PC-3 (cell line): ENCODE measurements around the gene NOL11. TPM values are rescaled to one million over a fixed set of nuclear protein-coding genes. Genes with fewer than 3 reads are reported as not detected.
"Not testable (repeated sequence)": the region's sequence is repeated elsewhere in the genome, so short reads cannot be mapped to it uniquely, and the experiment has no call there.

ENCODE experiments used
- ATAC-seq: fragments of 200-7000 bp; cut with Tn5 transposase; 2 replicates; pipeline ENCODE4 v1.9.1; 2020; ENCODE audit warnings: mild to moderate bottlenecking, moderate library complexity
- BruUV-seq: library from RNA; stranded (reverse); fragments of 400-500 nt; replicated peaks from 2 replicates; lab custom pipeline; 2021; lab: Mats Ljungman, UMichigan
- CTCF ChIA-PET: fragments of 300-600 bp; sonication (Branson Sonifier 250); formaldehyde crosslinking; loops from one replicate; lab custom pipeline; 2022; ENCODE audit warnings: antibody characterized with exemption; lab: Charles Lee
- POLR2A ChIA-PET: fragments of 300-600 bp; sonication (Branson Sonifier 250); formaldehyde crosslinking; loops from one replicate; lab custom pipeline; 2022; ENCODE audit warnings: antibody characterized with exemption; ENCODE audit not compliant: unreplicated experiment; lab: Charles Lee
- DNase-seq: peaks from one replicate; pipeline ENCODE4 v3.0.0-alpha.2; 2015
- H2AFZ ChIP-seq: fragments of 300-600 bp; sonication (generic); 2 replicates; pipeline ENCODE4 v1.6.0; 2016; ENCODE audit warnings: antibody characterized with exemption, low read length
- H3F3A ChIP-seq: fragments of 300-600 bp; sonication (generic); one replicate; pipeline ENCODE4 v1.6.0; 2017; ENCODE audit warnings: antibody characterized with exemption, low read length, control low read depth, mild to moderate bottlenecking; ENCODE audit not compliant: unreplicated experiment
- H3K27ac ChIP-seq: fragments of 300-600 bp; sonication (generic); 2 replicates; pipeline ENCODE4 v1.5.1; 2016; ENCODE audit warnings: mild to moderate bottlenecking, low read length
- H3K27me3 ChIP-seq: fragments of 300-600 bp; sonication (generic); 2 replicates; pipeline ENCODE4 v1.6.1; 2016; ENCODE audit warnings: low read length, mixed read lengths
- H3K36me3 ChIP-seq: fragments of 300-600 bp; sonication (generic); 2 replicates; pipeline ENCODE4 v1.6.1; 2016; ENCODE audit warnings: low read depth, mixed run types, low read length, mixed read lengths
- H3K4me1 ChIP-seq: fragments of 300-600 bp; sonication (generic); 2 replicates; pipeline ENCODE4 v1.5.1; 2016; ENCODE audit warnings: low read length; ENCODE audit not compliant: insufficient read depth
- H3K4me2 ChIP-seq: fragments of 300-600 bp; sonication (generic); 2 replicates; pipeline ENCODE4 v1.6.0; 2016; ENCODE audit warnings: low read length
- H3K4me3 ChIP-seq: fragments of 300-600 bp; sonication (generic); 2 replicates; pipeline ENCODE4 v1.5.1; 2016; ENCODE audit warnings: mild to moderate bottlenecking, low read length, mixed read lengths
- H3K79me2 ChIP-seq: fragments of 300-600 bp; sonication (generic); 2 replicates; pipeline ENCODE4 v1.6.1; 2017; ENCODE audit warnings: low read length, mixed read lengths
- H3K9ac ChIP-seq: fragments of 300-600 bp; sonication (generic); 2 replicates; pipeline ENCODE4 v1.6.0; 2016; ENCODE audit warnings: mild to moderate bottlenecking, low read length
- H3K9me2 ChIP-seq: fragments of 300-600 bp; sonication (generic); replicated peaks from 2 replicates; pipeline ENCODE4 v1.6.1; 2016; ENCODE audit warnings: mixed run types, low read length, mixed read lengths
- H3K9me3 ChIP-seq: fragments of 300-600 bp; sonication (generic); 2 replicates; pipeline ENCODE4 v1.6.1; 2016; ENCODE audit warnings: low read length, mixed read lengths
- H4K20me1 ChIP-seq: fragments of 300-600 bp; sonication (generic); 2 replicates; pipeline ENCODE4 v1.6.1; 2016; ENCODE audit warnings: low read length, mixed read lengths
- CTCF ChIP-seq: fragments of 300-600 bp; sonication (generic); conservative IDR thresholded peaks from 2 replicates; pipeline ENCODE4 v1.5.1; 2017; ENCODE audit warnings: antibody characterized with exemption, low read depth, mild to moderate bottlenecking, low read length
- EZH2 ChIP-seq: fragments of 300-600 bp; sonication (generic); IDR thresholded peaks from one replicate; pipeline ENCODE4 v1.6.1; 2017; ENCODE audit warnings: antibody characterized with exemption, mild to moderate bottlenecking, low read length; ENCODE audit not compliant: unreplicated experiment
- EZH2phosphoT487 ChIP-seq: fragments of 300-600 bp; sonication (generic); IDR thresholded peaks from 2 replicates; pipeline ENCODE4 v1.6.1; 2018; ENCODE audit warnings: mild to moderate bottlenecking, antibody characterized with exemption, low read length, borderline replicate concordance
- intact Hi-C: fragments of 100-400 bp; cut with micrococcal nuclease; formaldehyde crosslinking; loops from 2 replicates; pipeline ENCODE4 v1.9.0; 2023
- total RNA-seq: library from RNA; depleted of rRNA; stranded (reverse); fragments of >200 nt; gene quantifications from 2 replicates; pipeline ENCODE4 v1.2.3, GENCODE V29; 2014

NOL11 gene
- total RNA-seq, 1 experiment from 2014 or later, result 80.5 TPM

- Histone ChIP-seq H3K4me3 (no peak overlapping the region), H3K9me2 (no peaks in the 10 kb centered on the region), H3K9ac (no peak overlapping the region), H3K36me3 (no peaks in the 10 kb centered on the region), H3K27ac (no peak overlapping the region), H3F3A (no peaks in the 10 kb centered on the region), H3K9me3 (no peaks in the 10 kb centered on the region), H4K20me1 (no peaks in the 10 kb centered on the region), H2AFZ (no peak overlapping the region), H3K4me1 (no peaks in the 10 kb centered on the region), H3K4me2 (no peak overlapping the region), H3K79me2 (no peaks in the 10 kb centered on the region), H3K27me3 (no peaks in the 10 kb centered on the region)
- no TSS peak for BruUV-seq
- ChIA-PET CTCF (no interaction called here), POLR2A (interaction anchor here (0.6 kb wide), 1 partner anchor 39 kb away, joined by 3 read pairs; no protein-coding TSS in a partner anchor)
- intact Hi-C loops, result no loop called here
- DNase-seq (no peak), ATAC-seq (no peak)
- TF ChIP-seq EZH2phosphoT487, result no peak
- TF ChIP-seq CTCF, result no peak
- no peak for TF ChIP-seq EZH2
Measured at GRCh38 chr17:67700037-67700724, 17.6 kb upstream of the NOL11 start.

GRCh38 chr17:67700725-67701119 is 17.0 kb upstream of the NOL11 start:
- H3K9ac ChIP-seq, result no peak overlapping the region
- no peaks in the 10 kb centered on the region for H3K9me2 ChIP-seq
- no peaks in the 10 kb centered on the region for H3K27me3 ChIP-seq
- intact Hi-C loops, result no loop called here
- TF ChIP-seq CTCF, result no peak
- no peak for TF ChIP-seq EZH2phosphoT487
- no peak for TF ChIP-seq EZH2
- ATAC-seq (no peak), DNase-seq (no peak)
- no peaks in the 10 kb centered on the region for H4K20me1 ChIP-seq
- H3K27ac ChIP-seq, result no peak overlapping the region
- no peaks in the 10 kb centered on the region for H3K4me1 ChIP-seq
- H3K36me3 ChIP-seq, result no peaks in the 10 kb centered on the region
- no peak overlapping the region for H3K4me2 ChIP-seq
- BruUV-seq, result no TSS peak
- ChIA-PET POLR2A (no interaction called here), CTCF (no interaction called here)
- no peak overlapping the region for H3K4me3 ChIP-seq
- H2AFZ ChIP-seq, result no peak overlapping the region
- H3K79me2 ChIP-seq, result no peaks in the 10 kb centered on the region
- no peaks in the 10 kb centered on the region for H3F3A ChIP-seq
- no peaks in the 10 kb centered on the region for H3K9me3 ChIP-seq

GRCh38 chr17:67702861-67703260 is 14.9 kb upstream of the NOL11 start:
- H3K27ac ChIP-seq, H4K20me1 ChIP-seq, H3K9me3 ChIP-seq, H3K4me2 ChIP-seq, ATAC-seq, H3F3A ChIP-seq, H3K36me3 ChIP-seq, H3K9ac ChIP-seq, H3K9me2 ChIP-seq, H3K4me3 ChIP-seq, POLR2A ChIA-PET, CTCF ChIA-PET, BruUV-seq, H3K79me2 ChIP-seq, intact Hi-C loops, DNase-seq, H2AFZ ChIP-seq, H3K4me1 ChIP-seq, H3K27me3 ChIP-seq: not testable (repeated sequence)
